ENCODE results near the gene DBP. TPM values are rescaled to one million over a fixed set of nuclear protein-coding genes. Genes with fewer than 3 reads are reported as not detected.

Gene DBP
- total and polyA plus RNA-seq, 2 of the 13 experiments (the other 11 are each of a cell fraction or from before 2014, with no cell fraction given): 1.7 to 5.8 TPM

GRCh38 chr19:48634424-48635262 is 2.5 kb downstream of the DBP start (continued):
- 0 out of 2 replicates have a peak, but pooled peaks have one; percentile 41 for TF ChIP-seq ZNF318 (CRISPR knock-in tag; IDR thresholded peaks at IDR 0.05)
- TF ChIP-seq, protein P1, sequence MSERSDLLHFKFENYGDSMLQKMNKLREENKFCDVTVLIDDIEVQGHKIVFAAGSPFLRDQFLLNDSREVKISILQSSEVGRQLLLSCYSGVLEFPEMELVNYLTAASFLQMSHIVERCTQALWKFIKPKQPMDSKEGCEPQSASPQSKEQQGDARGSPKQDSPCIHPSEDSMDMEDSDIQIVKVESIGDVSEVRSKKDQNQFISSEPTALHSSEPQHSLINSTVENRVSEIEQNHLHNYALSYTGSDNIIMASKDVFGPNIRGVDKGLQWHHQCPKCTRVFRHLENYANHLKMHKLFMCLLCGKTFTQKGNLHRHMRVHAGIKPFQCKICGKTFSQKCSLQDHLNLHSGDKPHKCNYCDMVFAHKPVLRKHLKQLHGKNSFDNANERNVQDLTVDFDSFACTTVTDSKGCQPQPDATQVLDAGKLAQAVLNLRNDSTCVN (CRISPR knock-in tag; IDR thresholded peaks at IDR 0.05; ENCODE audit: borderline replicate concordance): no peak; the same call in 1 of the 2 replicates
- no peak for TF ChIP-seq TRIM22 (IDR thresholded peaks at IDR 0.05)
- TF ChIP-seq ZNF33A (CRISPR knock-in tag; IDR thresholded peaks at IDR 0.05; ENCODE audit: borderline replicate concordance): no peak
- TF ChIP-seq PLSCR1 (CRISPR knock-in tag; IDR thresholded peaks at IDR 0.05; ENCODE audit: borderline replicate concordance): no peak
- no peak for TF ChIP-seq ZNF34 (CRISPR knock-in tag; IDR thresholded peaks at IDR 0.05; ENCODE audit: borderline replicate concordance)
- TF ChIP-seq, protein P2, sequence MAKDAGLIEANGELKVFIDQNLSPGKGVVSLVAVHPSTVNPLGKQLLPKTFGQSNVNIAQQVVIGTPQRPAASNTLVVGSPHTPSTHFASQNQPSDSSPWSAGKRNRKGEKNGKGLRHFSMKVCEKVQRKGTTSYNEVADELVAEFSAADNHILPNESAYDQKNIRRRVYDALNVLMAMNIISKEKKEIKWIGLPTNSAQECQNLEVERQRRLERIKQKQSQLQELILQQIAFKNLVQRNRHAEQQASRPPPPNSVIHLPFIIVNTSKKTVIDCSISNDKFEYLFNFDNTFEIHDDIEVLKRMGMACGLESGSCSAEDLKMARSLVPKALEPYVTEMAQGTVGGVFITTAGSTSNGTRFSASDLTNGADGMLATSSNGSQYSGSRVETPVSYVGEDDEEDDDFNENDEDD (CRISPR knock-in tag; IDR thresholded peaks at IDR 0.05; ENCODE audit: borderline replicate concordance): peak; percentile 92
- TF ChIP-seq NR2F1 (CRISPR knock-in tag; IDR thresholded peaks at IDR 0.05): peak in 1 of 2 experiments; percentile 60; a peak in 2 of 4 replicates
- TF ChIP-seq TBP (CRISPR knock-in tag; IDR thresholded peaks at IDR 0.05): no peak
- peak; percentile 59; the same call in 1 of the 2 replicates for TF ChIP-seq ZSCAN30 (CRISPR knock-in tag; IDR thresholded peaks at IDR 0.05)
- TF ChIP-seq ETV6 (CRISPR knock-in tag; conservative IDR thresholded peaks at IDR 0.05): no peak
- TF ChIP-seq, protein P3, sequence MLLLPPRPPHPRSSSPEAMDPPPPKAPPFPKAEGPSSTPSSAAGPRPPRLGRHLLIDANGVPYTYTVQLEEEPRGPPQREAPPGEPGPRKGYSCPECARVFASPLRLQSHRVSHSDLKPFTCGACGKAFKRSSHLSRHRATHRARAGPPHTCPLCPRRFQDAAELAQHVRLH (CRISPR knock-in tag; IDR thresholded peaks at IDR 0.05; ENCODE audit: borderline replicate concordance, low read depth): 0 out of 2 replicates have a peak, but pooled peaks have one; percentile 79
- no peak for TF ChIP-seq MLLT10 (CRISPR knock-in tag; IDR thresholded peaks at IDR 0.05)
- TF ChIP-seq ZNF335 (CRISPR knock-in tag; IDR thresholded peaks at IDR 0.05): peak; percentile 46; the same call in 1 of the 2 replicates

Data from HepG2 (cell line).